ENCODE data around the gene AADACL4. TPM values are rescaled to one million over a fixed set of nuclear protein-coding genes. Genes with fewer than 3 reads are reported as not detected.

Gene AADACL4
- total RNA-seq, 1 experiment from 2014 or later, result not detected

- in situ Hi-C loops (cut with HindIII; ENCODE audit: low pct_unique_long_range_greater_than_20kb, low sequenced_read_pairs) (no loop called here), intact Hi-C loops (cut with micrococcal nuclease; ENCODE audit: unreplicated experiment) (no loop called here)
- H3K27ac ChIP-seq (ENCODE audit: low read length), result no peak overlapping the region
- H3K9me3 ChIP-seq (ENCODE audit: control insufficient read depth, insufficient read depth, low read depth, low read length), result no peaks in the 10 kb centered on the region
- CTCF ChIA-PET, result no interaction called here
- H3K27me3 ChIP-seq (ENCODE audit: control insufficient read depth, insufficient read depth, low read length), result peaks cover 11% of the 10 kb centered on the region
- POLR2A ChIA-PET, result no interaction called here
- H3K36me3 ChIP-seq (ENCODE audit: control insufficient read depth, insufficient read depth, low read length), result no peaks in the 10 kb centered on the region
- no peaks in the 10 kb centered on the region for H3K4me1 ChIP-seq (ENCODE audit: control insufficient read depth, insufficient read depth, low read length)
- DNase-seq (ENCODE audit: low read depth, low spot score), result no peak
- TF ChIP-seq TCF7L2 (IDR thresholded peaks at IDR 0.05; ENCODE audit: low read depth, low read length), result no peak
- TF ChIP-seq POLR2AphosphoS5 (IDR thresholded peaks at IDR 0.05; ENCODE audit: low read depth, low read length), result no peak
- TF ChIP-seq, protein P1, sequence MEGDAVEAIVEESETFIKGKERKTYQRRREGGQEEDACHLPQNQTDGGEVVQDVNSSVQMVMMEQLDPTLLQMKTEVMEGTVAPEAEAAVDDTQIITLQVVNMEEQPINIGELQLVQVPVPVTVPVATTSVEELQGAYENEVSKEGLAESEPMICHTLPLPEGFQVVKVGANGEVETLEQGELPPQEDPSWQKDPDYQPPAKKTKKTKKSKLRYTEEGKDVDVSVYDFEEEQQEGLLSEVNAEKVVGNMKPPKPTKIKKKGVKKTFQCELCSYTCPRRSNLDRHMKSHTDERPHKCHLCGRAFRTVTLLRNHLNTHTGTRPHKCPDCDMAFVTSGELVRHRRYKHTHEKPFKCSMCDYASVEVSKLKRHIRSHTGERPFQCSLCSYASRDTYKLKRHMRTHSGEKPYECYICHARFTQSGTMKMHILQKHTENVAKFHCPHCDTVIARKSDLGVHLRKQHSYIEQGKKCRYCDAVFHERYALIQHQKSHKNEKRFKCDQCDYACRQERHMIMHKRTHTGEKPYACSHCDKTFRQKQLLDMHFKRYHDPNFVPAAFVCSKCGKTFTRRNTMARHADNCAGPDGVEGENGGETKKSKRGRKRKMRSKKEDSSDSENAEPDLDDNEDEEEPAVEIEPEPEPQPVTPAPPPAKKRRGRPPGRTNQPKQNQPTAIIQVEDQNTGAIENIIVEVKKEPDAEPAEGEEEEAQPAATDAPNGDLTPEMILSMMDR (IDR thresholded peaks at IDR 0.05), result no peak
- no peak for TF ChIP-seq SIN3A (IDR thresholded peaks at IDR 0.05; ENCODE audit: borderline replicate concordance, insufficient read depth, low read depth, low read length)
- TF ChIP-seq, protein P2, sequence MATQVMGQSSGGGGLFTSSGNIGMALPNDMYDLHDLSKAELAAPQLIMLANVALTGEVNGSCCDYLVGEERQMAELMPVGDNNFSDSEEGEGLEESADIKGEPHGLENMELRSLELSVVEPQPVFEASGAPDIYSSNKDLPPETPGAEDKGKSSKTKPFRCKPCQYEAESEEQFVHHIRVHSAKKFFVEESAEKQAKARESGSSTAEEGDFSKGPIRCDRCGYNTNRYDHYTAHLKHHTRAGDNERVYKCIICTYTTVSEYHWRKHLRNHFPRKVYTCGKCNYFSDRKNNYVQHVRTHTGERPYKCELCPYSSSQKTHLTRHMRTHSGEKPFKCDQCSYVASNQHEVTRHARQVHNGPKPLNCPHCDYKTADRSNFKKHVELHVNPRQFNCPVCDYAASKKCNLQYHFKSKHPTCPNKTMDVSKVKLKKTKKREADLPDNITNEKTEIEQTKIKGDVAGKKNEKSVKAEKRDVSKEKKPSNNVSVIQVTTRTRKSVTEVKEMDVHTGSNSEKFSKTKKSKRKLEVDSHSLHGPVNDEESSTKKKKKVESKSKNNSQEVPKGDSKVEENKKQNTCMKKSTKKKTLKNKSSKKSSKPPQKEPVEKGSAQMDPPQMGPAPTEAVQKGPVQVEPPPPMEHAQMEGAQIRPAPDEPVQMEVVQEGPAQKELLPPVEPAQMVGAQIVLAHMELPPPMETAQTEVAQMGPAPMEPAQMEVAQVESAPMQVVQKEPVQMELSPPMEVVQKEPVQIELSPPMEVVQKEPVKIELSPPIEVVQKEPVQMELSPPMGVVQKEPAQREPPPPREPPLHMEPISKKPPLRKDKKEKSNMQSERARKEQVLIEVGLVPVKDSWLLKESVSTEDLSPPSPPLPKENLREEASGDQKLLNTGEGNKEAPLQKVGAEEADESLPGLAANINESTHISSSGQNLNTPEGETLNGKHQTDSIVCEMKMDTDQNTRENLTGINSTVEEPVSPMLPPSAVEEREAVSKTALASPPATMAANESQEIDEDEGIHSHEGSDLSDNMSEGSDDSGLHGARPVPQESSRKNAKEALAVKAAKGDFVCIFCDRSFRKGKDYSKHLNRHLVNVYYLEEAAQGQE (IDR thresholded peaks at IDR 0.05; ENCODE audit: insufficient read depth in 1 of 2, low read depth in 2 of 2, low read length in 1 of 2), result no peak
- no peak overlapping the region for H3K4me3 ChIP-seq (ENCODE audit: low read depth in 2 of 2, low read length in 2 of 2)
- no TSS peak for BruUV-seq (replicated peaks)
- no peak for ATAC-seq
Measured at GRCh38 chr1:12678820-12679219, 34.9 kb downstream of the AADACL4 start.

- Histone ChIP-seq H3K27me3 (ENCODE audit: control insufficient read depth, insufficient read depth, low read length) (no peaks in the 10 kb centered on the region), H3K9me3 (ENCODE audit: control insufficient read depth, insufficient read depth, low read depth, low read length) (no peaks in the 10 kb centered on the region), H3K27ac (ENCODE audit: low read length) (no peak overlapping the region), H3K4me1 (ENCODE audit: control insufficient read depth, insufficient read depth, low read length) (no peaks in the 10 kb centered on the region), H3K36me3 (ENCODE audit: control insufficient read depth, insufficient read depth, low read length) (no peaks in the 10 kb centered on the region), H3K4me3 (ENCODE audit: low read depth in 2 of 2, low read length in 2 of 2) (no peak overlapping the region)
- POLR2A ChIA-PET, result no interaction called here
- CTCF ChIA-PET, result no interaction called here
- BruUV-seq (replicated peaks), result no TSS peak
- no peak for DNase-seq (ENCODE audit: low read depth, low spot score)
- TF ChIP-seq POLR2AphosphoS5 (IDR thresholded peaks at IDR 0.05; ENCODE audit: low read depth, low read length) (no peak), TCF7L2 (IDR thresholded peaks at IDR 0.05; ENCODE audit: low read depth, low read length) (no peak), SIN3A (IDR thresholded peaks at IDR 0.05; ENCODE audit: borderline replicate concordance, insufficient read depth, low read depth, low read length) (no peak)
- TF ChIP-seq, protein P2 (IDR thresholded peaks at IDR 0.05; ENCODE audit: insufficient read depth in 1 of 2, low read depth in 2 of 2, low read length in 1 of 2), result no peak
- TF ChIP-seq, protein P1 (IDR thresholded peaks at IDR 0.05), result no peak
- in situ Hi-C loops (cut with HindIII; ENCODE audit: low pct_unique_long_range_greater_than_20kb, low sequenced_read_pairs), result no loop called here
- intact Hi-C loops (cut with micrococcal nuclease; ENCODE audit: unreplicated experiment), result no loop called here
- no peak for ATAC-seq
Measured at GRCh38 chr1:12690156-12690555, 46.3 kb downstream of the AADACL4 start.

All from Panc1 (cell line).